WTC11 (cell line): Measurements from ENCODE around the gene PCDHA13. TPM values are rescaled to one million over a fixed set of nuclear protein-coding genes. Genes with fewer than 3 reads are reported as not detected.
"Not testable (repeated sequence)": the region's sequence is repeated elsewhere in the genome, so short reads cannot be mapped to it uniquely, and the experiment has no call there.

Experiments
- ATAC-seq: fragments of 200-7000 bp; cut with Tn5 transposase; 2 replicates; pipeline ENCODE4 v1.10.0; 2021; ENCODE audit warnings: mild to moderate bottlenecking, moderate library complexity
- CTCF ChIA-PET: fragments of 300-600 bp; sonication (Branson Sonifier 250); formaldehyde crosslinking; loops from one replicate; lab custom pipeline; 2021; ENCODE audit warnings: antibody characterized with exemption; lab: Charles Lee
- POLR2A ChIA-PET: fragments of 350-600 bp; sonication (Branson Sonifier 250); formaldehyde crosslinking; loops from one replicate; lab custom pipeline; 2021; ENCODE audit warnings: antibody characterized with exemption; lab: Charles Lee
- DNase-seq: peaks from one replicate; pipeline ENCODE4 v3.0.0; 2021; ENCODE audit warnings: low spot score
- H3K27ac Mint-ChIP-seq: 2 replicates; pipeline ENCODE4 v1.8.0; 2021; ENCODE audit warnings: mixed read lengths
- H3K27me3 Mint-ChIP-seq: 2 replicates; pipeline ENCODE4 v1.8.0; 2021; ENCODE audit warnings: low read depth, mild to moderate bottlenecking, moderate library complexity, mixed read lengths
- H3K36me3 Mint-ChIP-seq: 2 replicates; pipeline ENCODE4 v1.8.0; 2021; ENCODE audit warnings: mixed read lengths
- H3K4me1 Mint-ChIP-seq: 2 replicates; pipeline ENCODE4 v1.8.0; 2022; ENCODE audit warnings: mixed read lengths
- H3K4me3 Mint-ChIP-seq: 2 replicates; pipeline ENCODE4 v1.8.0; 2021; ENCODE audit warnings: mild to moderate bottlenecking, moderate library complexity, mixed read lengths
- H3K9me3 Mint-ChIP-seq: 2 replicates; pipeline ENCODE4 v1.8.0; 2021; ENCODE audit warnings: mixed read lengths
- CTCF ChIP-seq: fragments of 200-600 bp; IDR thresholded peaks from 2 replicates; pipeline ENCODE4 v1.8.0; 2022; ENCODE audit warnings: antibody characterized with exemption
- E2F1 ChIP-seq: sonication (generic); formaldehyde crosslinking; IDR thresholded peaks from 2 replicates; pipeline ENCODE4 v1.8.0; 2022; ENCODE audit warnings: mild to moderate bottlenecking, missing genetic modification reagents
- HMGXB4 ChIP-seq: sonication (generic); formaldehyde crosslinking; IDR thresholded peaks from 2 replicates; pipeline ENCODE4 v1.8.1; 2023; ENCODE audit warnings: mild to moderate bottlenecking, moderate library complexity, missing genetic modification reagents
- NR2C2 ChIP-seq: sonication (generic); formaldehyde crosslinking; IDR thresholded peaks from 2 replicates; pipeline ENCODE4 v1.8.0; 2022; ENCODE audit warnings: mild to moderate bottlenecking, missing genetic modification reagents
- PRDM15 ChIP-seq: sonication (generic); formaldehyde crosslinking; IDR thresholded peaks from 2 replicates; pipeline ENCODE4 v1.8.0; 2022; ENCODE audit warnings: missing genetic modification reagents
- USF2 ChIP-seq: sonication (generic); formaldehyde crosslinking; IDR thresholded peaks from 2 replicates; pipeline ENCODE4 v1.8.1; 2023; ENCODE audit warnings: mild to moderate bottlenecking, missing genetic modification reagents, moderate library complexity
- ZNF423 ChIP-seq: fragments of 250-450 bp; sonication (Bioruptor Pico); IDR thresholded peaks from 2 replicates; pipeline ENCODE4 v2.1.2; 2022; ENCODE audit warnings: mild to moderate bottlenecking, moderate library complexity
- total RNA-seq: library from RNA; stranded (reverse); gene quantifications from 3 replicates; pipeline ENCODE4 v1.2.3, GENCODE V29; 2021
- TF ChIP-seq, protein P1 (sequence below): fragments of 250-450 bp; sonication (Bioruptor Pico); IDR thresholded peaks from 2 replicates; pipeline ENCODE4 v1.9.0; 2021; ENCODE audit warnings: mild to moderate bottlenecking
- TF ChIP-seq, protein P2 (sequence below): sonication (generic); formaldehyde crosslinking; IDR thresholded peaks from 2 replicates; pipeline ENCODE4 v1.8.1; 2023; ENCODE audit warnings: mild to moderate bottlenecking, missing genetic modification reagents
- TF ChIP-seq, protein P3 (sequence below): fragments of 250-450 bp; sonication (Bioruptor Pico); IDR thresholded peaks from 2 replicates; pipeline ENCODE4 v1.8.0; 2021; ENCODE audit warnings: mild to moderate bottlenecking

Gene PCDHA13
- total RNA-seq, 1 experiment from 2014 or later = 3.8 TPM

- no peak for TF ChIP-seq CTCF
- TF ChIP-seq ZNF423 (CRISPR knock-in tag) = no peak
- TF ChIP-seq, protein P1, sequence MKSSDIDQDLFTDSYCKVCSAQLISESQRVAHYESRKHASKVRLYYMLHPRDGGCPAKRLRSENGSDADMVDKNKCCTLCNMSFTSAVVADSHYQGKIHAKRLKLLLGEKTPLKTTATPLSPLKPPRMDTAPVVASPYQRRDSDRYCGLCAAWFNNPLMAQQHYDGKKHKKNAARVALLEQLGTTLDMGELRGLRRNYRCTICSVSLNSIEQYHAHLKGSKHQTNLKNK (CRISPR knock-in tag) = no peak
- TF ChIP-seq, protein P2, sequence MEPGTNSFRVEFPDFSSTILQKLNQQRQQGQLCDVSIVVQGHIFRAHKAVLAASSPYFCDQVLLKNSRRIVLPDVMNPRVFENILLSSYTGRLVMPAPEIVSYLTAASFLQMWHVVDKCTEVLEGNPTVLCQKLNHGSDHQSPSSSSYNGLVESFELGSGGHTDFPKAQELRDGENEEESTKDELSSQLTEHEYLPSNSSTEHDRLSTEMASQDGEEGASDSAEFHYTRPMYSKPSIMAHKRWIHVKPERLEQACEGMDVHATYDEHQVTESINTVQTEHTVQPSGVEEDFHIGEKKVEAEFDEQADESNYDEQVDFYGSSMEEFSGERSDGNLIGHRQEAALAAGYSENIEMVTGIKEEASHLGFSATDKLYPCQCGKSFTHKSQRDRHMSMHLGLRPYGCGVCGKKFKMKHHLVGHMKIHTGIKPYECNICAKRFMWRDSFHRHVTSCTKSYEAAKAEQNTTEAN (CRISPR knock-in tag) = no peak
- TF ChIP-seq, protein P3, sequence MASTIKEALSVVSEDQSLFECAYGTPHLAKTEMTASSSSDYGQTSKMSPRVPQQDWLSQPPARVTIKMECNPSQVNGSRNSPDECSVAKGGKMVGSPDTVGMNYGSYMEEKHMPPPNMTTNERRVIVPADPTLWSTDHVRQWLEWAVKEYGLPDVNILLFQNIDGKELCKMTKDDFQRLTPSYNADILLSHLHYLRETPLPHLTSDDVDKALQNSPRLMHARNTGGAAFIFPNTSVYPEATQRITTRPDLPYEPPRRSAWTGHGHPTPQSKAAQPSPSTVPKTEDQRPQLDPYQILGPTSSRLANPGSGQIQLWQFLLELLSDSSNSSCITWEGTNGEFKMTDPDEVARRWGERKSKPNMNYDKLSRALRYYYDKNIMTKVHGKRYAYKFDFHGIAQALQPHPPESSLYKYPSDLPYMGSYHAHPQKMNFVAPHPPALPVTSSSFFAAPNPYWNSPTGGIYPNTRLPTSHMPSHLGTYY (CRISPR knock-in tag) = no peak
- TF ChIP-seq E2F1 (CRISPR knock-in tag) = no peak
- no peak for TF ChIP-seq NR2C2
- no peak for TF ChIP-seq PRDM15 (CRISPR knock-in tag)
Observed at GRCh38 chr5:140842798-140843733, 38.9 kb upstream of the PCDHA13 start (continued).

DNA sequence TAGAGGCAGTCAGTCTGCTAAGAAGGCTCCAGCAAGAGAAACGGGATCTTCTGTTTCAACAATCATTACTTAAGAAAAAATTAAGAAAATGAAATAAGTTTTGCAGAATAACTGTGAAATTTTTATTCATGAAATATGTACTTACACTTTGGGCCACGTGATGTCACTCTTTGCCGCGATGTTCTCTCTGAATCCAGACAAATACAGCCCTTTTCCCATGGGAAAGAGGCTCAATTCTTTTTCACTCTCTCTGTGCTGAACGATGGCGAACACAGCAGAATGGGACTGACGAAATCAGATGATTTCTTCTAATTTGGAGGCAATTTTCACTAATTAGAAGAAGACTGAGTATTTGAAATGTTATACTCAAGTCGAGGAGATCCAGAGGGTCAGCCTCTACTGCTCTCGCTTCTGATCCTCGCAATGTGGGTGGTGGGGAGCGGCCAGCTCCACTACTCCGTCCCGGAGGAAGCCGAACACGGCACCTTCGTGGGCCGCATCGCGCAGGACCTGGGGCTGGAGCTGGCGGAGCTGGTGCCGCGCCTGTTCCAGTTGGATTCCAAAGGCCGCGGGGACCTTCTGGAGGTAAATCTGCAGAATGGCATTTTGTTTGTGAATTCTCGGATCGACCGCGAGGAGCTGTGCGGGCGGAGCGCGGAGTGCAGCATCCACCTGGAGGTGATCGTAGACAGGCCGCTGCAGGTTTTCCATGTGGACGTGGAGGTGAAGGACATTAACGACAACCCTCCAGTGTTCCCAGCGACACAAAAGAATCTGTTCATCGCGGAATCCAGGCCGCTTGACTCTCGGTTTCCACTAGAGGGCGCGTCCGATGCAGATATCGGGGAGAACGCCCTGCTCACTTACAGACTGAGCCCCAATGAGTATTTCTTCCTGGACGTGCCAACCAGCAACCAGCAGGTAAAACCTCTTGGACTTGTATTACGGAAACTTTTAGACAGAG is 33.5 kb upstream of the PCDHA13 start, which contains the start of gene PCDHA9:
Gene PCDHA9, plus strand, starts transcription at position 244 of the 964 bp plus-strand sequence. Its CDS starts 114 bp downstream, at position 358.
- H3K9me3 Mint-ChIP-seq, H3K36me3 Mint-ChIP-seq, H3K27me3 Mint-ChIP-seq, H3K27ac Mint-ChIP-seq, POLR2A ChIA-PET, H3K4me1 Mint-ChIP-seq, DNase-seq: not testable (repeated sequence)
- TF ChIP-seq HMGXB4 (CRISPR knock-in tag) = peak; percentile 49; the same call in 1 of the 2 replicates
- TF ChIP-seq USF2 (CRISPR knock-in tag) = peak; percentile 50
- peak; percentile 30 for TF ChIP-seq CTCF
- CTCF ChIA-PET = interaction anchor here (0.6 to 2.4 kb wide), 6 partner anchors 21 to 864 kb away, joined by 3 to 11 read pairs (median 4); partner anchors contain the start of gene PCDHA6
- peak within 1 kb of the TSS; percentile 90 for H3K4me3 Mint-ChIP-seq
- peak; percentile 99 for ATAC-seq
